HG03342 (cell line): ENCODE results near the gene GEMIN7.
A peak's percentile ranks its signal among the peaks of the same experiment; 100 is the strongest.

Experiments used
- ATAC-seq: cut with Tn5 transposase; IDR thresholded peaks from one replicate; pipeline ENCODE4 v1.9.1; 2021; ENCODE audit warnings: mild to moderate bottlenecking, moderate library complexity; ENCODE audit not compliant: unreplicated experiment

The GEMIN7 gene

GRCh38 chr19:45082170-45082569, 3.1 kb downstream of the GEMIN7 start:
- ATAC-seq, result no peak

- no peak for ATAC-seq
Measured at GRCh38 chr19:45086480-45086879, 7.4 kb downstream of the GEMIN7 start.

- no peak for ATAC-seq
Measured at GRCh38 chr19:45087531-45087930, 8.5 kb downstream of the GEMIN7 start.

GRCh38 chr19:45090034-45090433, 11.0 kb downstream of the GEMIN7 start:
- no peak for ATAC-seq

- ATAC-seq, result no peak
Measured at GRCh38 chr19:45090606-45091005, 11.5 kb downstream of the GEMIN7 start.

GRCh38 chr19:45091031-45091923, 12.2 kb downstream of the GEMIN7 start:
- ATAC-seq, result peak; percentile 56

GRCh38 chr19:45092747-45093678, 14.0 kb downstream of the GEMIN7 start, which contains the start of gene PPP1R37:
Gene PPP1R37 (plus strand): TSS chr19:45093179. CDS start chr19:45093326, 147 bp downstream.
- ATAC-seq, result peak; percentile 59

- no peak for ATAC-seq
Measured at GRCh38 chr19:45094137-45094536, 15.1 kb downstream of the GEMIN7 start.

GRCh38 chr19:45094707-45095106, 15.6 kb downstream of the GEMIN7 start:
- ATAC-seq, result no peak

GRCh38 chr19:45095496-45096413, 16.7 kb downstream of the GEMIN7 start:
- ATAC-seq, result no peak

- ATAC-seq, result no peak
Measured at GRCh38 chr19:45096700-45097099, 17.6 kb downstream of the GEMIN7 start.

GRCh38 chr19:45097450-45097775, 18.4 kb downstream of the GEMIN7 start:
- no peak for ATAC-seq

- ATAC-seq, result no peak
Measured at GRCh38 chr19:45097776-45098520, 18.9 kb downstream of the GEMIN7 start.

- ATAC-seq, result no peak
Measured at GRCh38 chr19:45098521-45099466, 19.7 kb downstream of the GEMIN7 start.

GRCh38 chr19:45099467-45100191, 20.6 kb downstream of the GEMIN7 start:
- ATAC-seq, result no peak

GRCh38 chr19:45100201-45100600, 21.1 kb downstream of the GEMIN7 start:
- ATAC-seq, result no peak

- no peak for ATAC-seq
Measured at GRCh38 chr19:45100846-45101252, 21.8 kb downstream of the GEMIN7 start.

GRCh38 chr19:45101806-45102205, 22.7 kb downstream of the GEMIN7 start:
- ATAC-seq, result no peak
